GM12865 (cell line): ENCODE results near the gene ARMC2.

Source experiments
- DNase-seq: peaks from one replicate; pipeline ENCODE4 v3.0.0; 2010; ENCODE audit warnings: low read depth
- H3K4me3 ChIP-seq: 2 replicates; pipeline ENCODE4 v1.5.1; 2011; ENCODE audit warnings: mild to moderate bottlenecking, low read depth, low read length, control low read depth
- TF ChIP-seq, protein P1 (sequence below): IDR thresholded peaks from 2 replicates; pipeline ENCODE4 v1.5.1; 2011; ENCODE audit warnings: low read length, control low read depth, low read depth, inconsistent platforms; ENCODE audit not compliant: insufficient read depth; ENCODE audit errors: missing control alignments

Gene ARMC2

GRCh38 chr6:109009236-109009961 lies 161.2 kb downstream of the ARMC2 start:
- TF ChIP-seq, protein P1, sequence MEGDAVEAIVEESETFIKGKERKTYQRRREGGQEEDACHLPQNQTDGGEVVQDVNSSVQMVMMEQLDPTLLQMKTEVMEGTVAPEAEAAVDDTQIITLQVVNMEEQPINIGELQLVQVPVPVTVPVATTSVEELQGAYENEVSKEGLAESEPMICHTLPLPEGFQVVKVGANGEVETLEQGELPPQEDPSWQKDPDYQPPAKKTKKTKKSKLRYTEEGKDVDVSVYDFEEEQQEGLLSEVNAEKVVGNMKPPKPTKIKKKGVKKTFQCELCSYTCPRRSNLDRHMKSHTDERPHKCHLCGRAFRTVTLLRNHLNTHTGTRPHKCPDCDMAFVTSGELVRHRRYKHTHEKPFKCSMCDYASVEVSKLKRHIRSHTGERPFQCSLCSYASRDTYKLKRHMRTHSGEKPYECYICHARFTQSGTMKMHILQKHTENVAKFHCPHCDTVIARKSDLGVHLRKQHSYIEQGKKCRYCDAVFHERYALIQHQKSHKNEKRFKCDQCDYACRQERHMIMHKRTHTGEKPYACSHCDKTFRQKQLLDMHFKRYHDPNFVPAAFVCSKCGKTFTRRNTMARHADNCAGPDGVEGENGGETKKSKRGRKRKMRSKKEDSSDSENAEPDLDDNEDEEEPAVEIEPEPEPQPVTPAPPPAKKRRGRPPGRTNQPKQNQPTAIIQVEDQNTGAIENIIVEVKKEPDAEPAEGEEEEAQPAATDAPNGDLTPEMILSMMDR: no peak
- H3K4me3 ChIP-seq: peak overlapping the region; percentile 74
- DNase-seq: peak; percentile 86

DNA sequence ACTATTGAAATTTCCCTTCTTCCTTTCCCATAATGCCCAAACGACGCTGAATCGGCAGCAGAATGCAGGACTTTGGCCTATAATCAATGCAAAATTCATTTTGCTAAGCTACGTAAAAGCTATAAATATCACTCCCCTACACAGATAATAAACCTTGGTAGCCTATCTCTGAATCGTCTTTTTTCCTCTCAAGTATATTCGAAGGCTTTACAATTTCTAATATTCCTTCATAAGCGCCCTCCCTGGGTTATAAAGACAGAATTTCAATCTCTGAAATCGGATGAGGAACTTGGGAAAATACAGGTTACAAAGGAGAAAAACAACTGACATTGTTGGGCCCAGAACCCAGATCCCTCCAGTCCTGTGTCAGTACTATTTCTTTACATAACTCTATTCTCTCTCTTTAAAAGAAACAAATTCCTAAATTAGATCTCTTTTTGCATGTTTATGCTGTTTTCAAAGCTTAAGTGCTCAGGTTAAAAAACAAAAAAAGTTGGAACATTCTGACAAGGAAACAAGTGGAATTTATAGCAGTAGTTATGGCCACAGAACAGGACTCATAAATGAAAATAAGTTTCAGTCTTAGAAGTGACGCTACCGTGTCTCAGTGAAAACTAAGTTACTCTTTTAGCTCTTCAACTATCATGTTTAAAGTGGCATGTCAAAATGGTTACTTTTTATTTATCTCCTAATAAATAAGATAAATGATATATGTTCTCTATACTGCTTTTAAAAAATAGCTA lies 161.9 kb downstream of the ARMC2 start:
- TF ChIP-seq, protein P1: no peak
- no peak for DNase-seq
- peak overlapping the region; percentile 74 for H3K4me3 ChIP-seq

DNA sequence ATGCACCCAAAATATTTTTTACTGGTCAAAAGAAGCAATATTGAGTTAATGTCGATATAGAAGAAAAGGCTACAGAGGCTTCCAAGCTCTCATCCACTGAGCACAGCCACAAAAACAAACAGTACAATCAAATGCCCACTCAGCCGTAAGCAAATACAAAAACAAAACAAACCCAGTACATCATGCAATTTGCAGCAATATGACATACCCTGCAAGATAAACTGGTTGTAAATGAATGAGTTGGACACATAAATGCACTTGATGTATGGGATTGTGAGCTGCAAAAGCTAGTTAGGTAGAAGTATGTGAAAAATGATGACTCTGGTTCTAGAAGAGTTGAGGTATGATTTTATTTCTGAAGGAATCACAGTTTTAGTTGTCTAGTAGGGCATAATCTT lies 162.5 kb downstream of the ARMC2 start:
- no peak overlapping the region for H3K4me3 ChIP-seq
- DNase-seq: no peak
- TF ChIP-seq, protein P1: no peak

- TF ChIP-seq, protein P1: no peak
- no peak overlapping the region for H3K4me3 ChIP-seq
- no peak for DNase-seq
These were observed 165.6 kb downstream of the ARMC2 start for GRCh38 chr6:109013656-109014305.

- DNase-seq: no peak
- TF ChIP-seq, protein P1: no peak
- no peak overlapping the region for H3K4me3 ChIP-seq
These were observed 166.4 kb downstream of the ARMC2 start for GRCh38 chr6:109014606-109015005.

DNA sequence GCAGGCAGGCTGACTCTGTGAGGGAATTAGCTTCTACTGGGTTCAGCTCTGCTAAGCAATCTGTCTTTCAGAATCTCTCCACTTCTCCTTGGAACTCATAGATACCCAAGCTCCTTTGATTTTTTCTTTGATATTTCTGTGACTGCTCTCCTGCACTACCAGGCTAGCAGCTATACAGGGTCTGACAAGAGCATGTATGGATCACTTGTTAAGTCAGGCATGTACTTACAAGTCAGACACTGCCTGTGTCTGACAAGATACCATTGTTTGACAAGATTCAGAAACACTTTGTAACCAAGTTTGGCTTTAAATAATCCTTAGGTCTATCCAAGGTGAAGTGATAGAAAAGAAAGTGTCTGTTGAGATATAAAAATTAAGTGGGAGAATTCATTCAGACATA lies 167.0 kb downstream of the ARMC2 start:
- no peak for DNase-seq
- no peak overlapping the region for H3K4me3 ChIP-seq
- TF ChIP-seq, protein P1: no peak
